Measurements from ENCODE around the gene CD4.

DNA sequence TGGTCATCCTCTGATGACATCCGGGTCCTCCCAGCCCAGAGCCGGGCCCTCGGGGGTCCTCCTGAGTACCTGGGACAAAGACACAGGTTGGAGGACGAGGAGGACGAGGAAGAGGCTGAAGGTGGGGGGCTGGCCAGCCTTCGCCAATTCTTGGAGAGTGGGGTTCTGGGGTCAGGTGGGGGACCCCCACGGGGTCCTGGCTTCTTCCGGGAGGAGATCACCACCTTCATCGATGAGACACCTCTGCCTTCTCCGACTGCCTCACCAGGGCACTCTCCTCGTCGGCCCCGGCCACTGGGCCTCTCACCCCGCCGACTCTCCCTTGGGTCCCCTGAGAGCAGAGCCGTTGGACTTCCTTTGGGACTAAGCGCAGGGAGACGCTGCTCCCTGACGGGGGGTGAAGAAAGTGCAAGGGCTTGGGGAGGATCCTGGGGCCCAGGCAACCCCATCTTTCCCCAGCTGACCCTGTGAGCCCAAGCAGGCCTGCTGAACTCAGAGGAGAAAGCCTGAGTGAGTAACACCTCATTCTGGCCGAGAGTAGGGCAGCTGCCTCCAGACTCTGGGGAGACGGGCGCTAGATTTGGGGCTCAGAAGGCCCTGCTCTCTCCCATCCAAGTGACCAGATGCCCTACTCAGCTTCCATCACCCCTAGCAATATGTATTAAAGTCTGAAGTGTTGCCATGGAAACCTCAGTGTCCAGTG, 37.6 kb downstream of the CD4 start:
- TF ChIP-seq CTCF (IDR thresholded peaks at IDR 0.05) (no peak), POLR2AphosphoS5 (IDR thresholded peaks at IDR 0.05) (no peak), EP300 (IDR thresholded peaks at IDR 0.05) (no peak)

Data from stomach (tissue), 4 donors.